ENCODE data around the gene CEBPA.
"Not testable (repeated sequence)": the region's sequence is repeated elsewhere in the genome, so short reads cannot be mapped to it uniquely, and the experiment has no call there.

Gene CEBPA

GRCh38 chr19:33324628-33325027 lies 22.3 kb upstream of the CEBPA start:
- no peak for DNase-seq (ENCODE audit: low spot score)

GRCh38 chr19:33323093-33323820 lies 20.9 kb upstream of the CEBPA start:
- no peak for DNase-seq (ENCODE audit: low spot score)

- no peak for DNase-seq (ENCODE audit: low spot score)
Observed at GRCh38 chr19:33320636-33321035, 18.3 kb upstream of the CEBPA start.

- DNase-seq (ENCODE audit: low spot score) = not testable (repeated sequence)
Observed at GRCh38 chr19:33317991-33318390, 15.7 kb upstream of the CEBPA start.

GRCh38 chr19:33317517-33317916 lies 15.2 kb upstream of the CEBPA start:
- no peak for DNase-seq (ENCODE audit: low spot score)

GRCh38 chr19:33316541-33317264 lies 14.4 kb upstream of the CEBPA start:
- DNase-seq (ENCODE audit: low spot score) = no peak

- not testable (repeated sequence) for DNase-seq (ENCODE audit: low spot score)
Observed at GRCh38 chr19:33312808-33313207, 10.5 kb upstream of the CEBPA start.

GRCh38 chr19:33312065-33312464 lies 9.7 kb upstream of the CEBPA start:
- no peak for DNase-seq (ENCODE audit: low spot score)

GRCh38 chr19:33311326-33311682 lies 9.0 kb upstream of the CEBPA start:
- no peak for DNase-seq (ENCODE audit: low spot score)

- no peak for DNase-seq (ENCODE audit: low spot score)
Observed at GRCh38 chr19:33310606-33311325, 8.4 kb upstream of the CEBPA start.

GRCh38 chr19:33309826-33310225 lies 7.5 kb upstream of the CEBPA start:
- no peak for DNase-seq (ENCODE audit: low spot score)

GRCh38 chr19:33306853-33307792 lies 4.8 kb upstream of the CEBPA start:
- DNase-seq (ENCODE audit: low spot score) = no peak

- no peak for DNase-seq (ENCODE audit: low spot score)
Observed at GRCh38 chr19:33306191-33306590, 3.9 kb upstream of the CEBPA start.

- DNase-seq (ENCODE audit: low spot score) = no peak
Observed at GRCh38 chr19:33304760-33305647, 2.7 kb upstream of the CEBPA start.

GRCh38 chr19:33304371-33304759 lies 2.0 kb upstream of the CEBPA start:
- no peak for DNase-seq (ENCODE audit: low spot score)

- no peak for DNase-seq (ENCODE audit: low spot score)
Observed at GRCh38 chr19:33303791-33304345, 1.5 kb upstream of the CEBPA start.

GRCh38 chr19:33302974-33303790 lies 848 bp upstream of the CEBPA start:
- DNase-seq (ENCODE audit: low spot score) = peak; percentile 51

GRCh38 chr19:33301900-33302174 lies 497 bp downstream of the CEBPA start:
- DNase-seq (ENCODE audit: low spot score) = no peak

- DNase-seq (ENCODE audit: low spot score) = no peak
Observed at GRCh38 chr19:33301144-33301899, 1.0 kb downstream of the CEBPA start.

GRCh38 chr19:33300894-33301143 lies 1.5 kb downstream of the CEBPA start:
- no peak for DNase-seq (ENCODE audit: low spot score)
